Measurements from ENCODE around the gene RPAP2.
"Not testable (repeated sequence)": the region's sequence is repeated elsewhere in the genome, so short reads cannot be mapped to it uniquely, and the experiment has no call there.

The RPAP2 gene

GRCh38 chr1:92377991-92378390 is 79.1 kb downstream of the RPAP2 start:
- DNase-seq = not testable (repeated sequence)

- DNase-seq = no peak
Measured at GRCh38 chr1:92380867-92381266, 82.0 kb downstream of the RPAP2 start.

- DNase-seq = not testable (repeated sequence)
Measured at GRCh38 chr1:92393966-92394365, 95.1 kb downstream of the RPAP2 start.

DNA sequence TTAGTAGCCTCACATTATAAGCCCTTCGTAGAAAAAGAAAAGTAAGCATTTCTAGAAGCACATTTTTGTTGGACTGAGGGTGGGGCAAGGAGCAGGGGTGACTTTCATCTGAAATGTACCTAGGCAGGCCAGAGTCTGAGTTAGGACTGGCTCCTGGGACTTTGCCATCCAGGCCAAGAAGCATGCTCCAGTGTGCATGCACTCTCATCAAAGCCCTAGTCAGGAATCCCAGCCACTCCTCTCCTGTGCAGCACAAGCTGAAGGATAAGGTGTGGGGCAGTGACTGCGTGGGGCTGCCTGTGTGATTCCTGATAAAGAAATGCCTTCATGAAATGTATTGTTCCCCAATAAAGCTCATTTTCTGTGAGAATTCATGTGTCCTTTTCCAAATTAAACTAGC is 99.7 kb downstream of the RPAP2 start:
- no peak for DNase-seq

- DNase-seq = no peak
Measured at GRCh38 chr1:92399076-92399475, 100.2 kb downstream of the RPAP2 start.

- DNase-seq = no peak
Measured at GRCh38 chr1:92404661-92405060, 105.8 kb downstream of the RPAP2 start.

DNA sequence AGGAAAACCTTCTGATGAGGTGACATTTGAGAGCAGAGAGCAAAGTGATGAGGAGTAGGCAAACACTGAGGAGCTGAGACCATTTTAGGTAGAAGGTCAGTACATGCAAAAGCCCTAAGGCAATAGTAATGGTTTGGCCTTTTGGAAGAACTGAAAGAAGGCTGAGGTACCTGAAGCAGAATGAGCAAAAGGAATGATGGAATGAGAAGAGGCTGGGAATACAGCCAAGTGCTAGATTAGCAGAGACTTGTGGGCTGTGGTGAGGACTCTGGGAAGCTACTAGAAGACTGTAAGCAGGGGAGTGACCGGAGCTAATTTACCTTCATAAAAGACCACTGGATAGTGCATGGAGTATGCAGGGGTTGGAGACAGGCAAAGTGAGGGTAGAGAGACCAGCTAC is 110.0 kb downstream of the RPAP2 start:
- DNase-seq = no peak

GRCh38 chr1:92409946-92410549 is 111.2 kb downstream of the RPAP2 start:
- DNase-seq = no peak

GRCh38 chr1:92410706-92411105 is 111.8 kb downstream of the RPAP2 start:
- peak; percentile 15 to 25 for DNase-seq

- no peak for DNase-seq
Measured at GRCh38 chr1:92411511-92411910, 112.7 kb downstream of the RPAP2 start.

- no peak for DNase-seq
Measured at GRCh38 chr1:92419642-92420041, 120.8 kb downstream of the RPAP2 start.

- DNase-seq = no peak
Measured at GRCh38 chr1:92424381-92424780, 125.5 kb downstream of the RPAP2 start.

GRCh38 chr1:92425617-92426016 is 126.8 kb downstream of the RPAP2 start:
- DNase-seq = no peak

GRCh38 chr1:92430030-92430429 is 131.2 kb downstream of the RPAP2 start:
- DNase-seq = no peak

DNA sequence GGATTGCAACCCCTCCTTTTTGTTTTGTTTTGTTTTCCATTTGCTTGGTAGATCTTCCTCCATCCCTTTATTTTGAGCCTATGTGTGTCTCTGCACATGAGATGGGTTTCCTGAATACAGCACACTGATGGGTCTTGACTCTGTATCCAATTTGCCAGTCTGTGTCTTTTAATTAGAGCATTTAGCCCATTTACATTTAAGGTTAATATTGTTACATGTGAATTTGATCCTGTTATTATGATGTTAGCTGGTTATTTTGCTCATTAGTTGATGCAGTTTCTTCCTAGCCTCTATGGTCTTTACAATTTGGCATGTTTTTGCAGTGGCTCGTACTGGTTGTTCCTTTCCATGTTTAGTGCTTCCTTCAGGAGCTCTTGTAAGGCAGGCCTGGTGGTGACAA is 135.7 kb downstream of the RPAP2 start:
- not testable (repeated sequence) for DNase-seq

DNA sequence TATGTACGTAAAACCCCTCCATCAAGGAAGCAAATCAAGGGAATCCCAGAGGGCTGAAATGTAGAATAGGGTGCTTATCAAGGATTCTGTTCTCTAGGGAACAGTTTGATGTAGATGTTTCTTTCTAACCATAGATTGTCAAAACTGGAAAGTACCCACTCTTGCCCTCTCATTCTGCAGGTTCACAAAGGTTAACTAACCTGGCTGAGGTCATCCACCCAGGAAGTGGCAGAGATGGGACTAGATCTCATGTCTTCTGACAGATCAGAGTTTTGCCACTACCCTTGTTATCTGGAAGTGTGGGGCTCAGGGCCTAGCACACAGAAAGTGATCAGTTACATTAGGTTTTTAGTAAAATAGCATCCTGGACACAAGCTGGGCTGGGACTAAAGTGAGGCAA is 140.4 kb downstream of the RPAP2 start:
- DNase-seq = no peak

DNA sequence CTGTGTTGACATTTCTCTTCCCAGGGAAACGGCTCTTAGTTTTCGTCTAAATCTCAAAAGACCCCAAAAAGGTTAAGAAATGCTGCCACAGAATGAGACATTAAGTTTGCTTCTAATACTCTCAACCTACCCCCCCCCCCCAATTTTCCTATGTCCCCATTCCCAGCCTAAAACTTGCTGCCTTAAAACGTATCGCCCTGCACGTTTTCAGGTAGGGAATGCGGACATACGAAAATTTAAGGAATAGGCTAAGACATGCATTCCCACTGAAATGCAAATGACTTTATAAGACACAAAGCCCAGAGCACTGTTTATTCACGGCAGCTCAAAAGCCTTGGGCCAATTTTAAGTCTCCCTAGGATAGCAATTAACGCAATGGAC is 142.4 kb downstream of the RPAP2 start:
- DNase-seq = no peak

DNA sequence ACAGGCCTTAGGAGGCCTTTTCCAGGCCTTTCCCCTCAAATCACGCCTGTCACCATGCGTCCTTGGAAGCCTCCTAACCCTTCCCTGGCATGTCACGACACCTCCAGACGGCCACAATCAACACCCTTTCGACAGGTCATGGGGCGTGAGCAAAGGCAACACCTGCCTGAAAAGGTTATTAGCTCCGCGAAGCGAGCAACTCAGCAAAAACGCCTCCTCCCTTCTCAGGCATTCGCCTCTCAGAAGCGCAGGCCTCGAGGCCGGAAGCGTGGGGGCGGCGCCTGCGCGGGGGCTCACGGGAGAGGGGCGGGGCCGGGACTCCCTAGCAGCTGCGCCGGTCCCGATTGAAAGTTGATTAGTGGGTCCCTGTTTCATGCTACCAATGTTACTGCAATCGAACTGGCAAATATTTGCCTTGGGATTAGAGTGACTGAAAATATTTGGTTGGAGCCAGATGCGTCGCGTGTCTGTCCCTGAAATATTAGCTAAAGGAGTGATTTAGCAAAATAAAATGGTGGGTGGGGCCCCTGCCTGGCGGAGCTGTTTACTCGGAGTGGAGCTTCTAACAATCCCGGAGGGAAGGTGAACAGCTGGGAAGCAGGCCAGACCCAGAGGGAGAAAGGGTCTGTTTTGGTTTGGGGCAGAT is 143.0 kb downstream of the RPAP2 start:
- DNase-seq = no peak

GRCh38 chr1:92442351-92442750 is 143.5 kb downstream of the RPAP2 start:
- no peak for DNase-seq

DNA sequence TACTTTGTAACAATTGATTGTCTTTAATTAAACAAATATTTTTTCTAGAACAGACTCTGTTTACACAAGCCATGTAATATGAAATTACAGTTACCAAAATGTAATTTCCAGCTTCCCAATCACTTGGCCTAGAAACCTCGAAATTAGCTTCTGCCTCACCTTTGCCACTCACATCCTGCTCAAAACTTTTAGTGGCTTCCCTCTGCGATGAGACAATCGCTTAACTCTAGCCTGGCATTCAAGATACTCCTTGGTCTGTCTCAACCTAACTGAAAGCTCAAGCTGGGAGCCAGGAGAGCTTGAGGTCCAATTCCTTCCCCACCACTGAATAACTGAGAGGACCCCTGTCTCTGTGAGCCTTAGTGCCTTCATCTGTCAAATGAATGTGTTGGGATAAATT is 145.0 kb downstream of the RPAP2 start:
- DNase-seq = no peak

GRCh38 chr1:92444351-92444750 is 145.5 kb downstream of the RPAP2 start:
- DNase-seq = no peak

GRCh38 chr1:92445865-92446264 is 147.0 kb downstream of the RPAP2 start:
- no peak for DNase-seq

DNA sequence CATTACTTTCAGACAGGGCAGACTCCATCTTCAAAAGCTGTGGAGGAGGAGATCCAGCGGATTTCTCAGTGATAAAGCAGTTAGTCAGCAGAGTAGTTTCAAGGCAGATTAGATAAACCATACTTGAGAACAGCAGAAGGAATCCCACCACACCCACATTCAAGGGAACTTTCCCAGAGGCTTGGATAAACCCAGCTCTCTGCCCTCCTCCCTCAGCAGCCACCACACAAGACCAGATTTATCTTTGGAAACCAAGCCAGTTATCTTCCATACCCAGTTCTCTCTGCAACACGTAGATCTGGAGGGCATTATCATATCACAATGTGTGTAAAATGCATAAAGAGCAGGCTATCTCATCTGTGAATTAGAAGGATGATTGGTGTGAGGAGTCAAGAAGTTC is 147.7 kb downstream of the RPAP2 start:
- no peak for DNase-seq

DNA sequence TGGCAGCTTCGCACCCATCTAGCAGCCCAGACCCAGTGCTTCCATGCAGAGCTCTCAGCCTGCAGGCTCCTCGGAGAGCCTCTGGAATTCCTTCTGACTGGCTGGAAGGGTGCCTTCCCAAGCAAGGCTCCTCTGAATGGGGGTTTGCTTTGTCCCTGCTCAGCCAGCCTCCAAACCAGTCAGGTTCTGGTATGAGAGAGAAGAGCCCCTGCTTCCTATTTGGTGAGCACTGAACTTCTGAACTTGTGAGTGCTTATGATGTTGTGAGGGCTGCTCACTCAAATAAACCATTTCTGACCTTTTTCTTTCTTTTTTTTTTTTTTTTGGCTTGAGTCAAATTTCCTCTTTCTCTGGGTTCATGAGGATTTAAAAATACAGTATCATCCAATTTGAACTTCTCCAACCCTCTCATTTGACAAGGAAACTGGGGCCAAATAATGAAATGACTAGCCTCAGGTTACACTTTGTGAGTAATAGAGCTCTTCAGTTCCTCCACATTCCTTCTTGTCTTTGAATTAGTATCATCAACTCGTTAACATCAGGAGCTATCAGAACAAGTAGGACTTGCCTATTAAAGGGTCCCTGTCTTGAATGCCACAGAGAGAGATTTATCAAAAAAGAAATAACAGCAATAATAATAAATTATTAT is 148.3 kb downstream of the RPAP2 start:
- no peak for DNase-seq

- no peak for DNase-seq
Measured at GRCh38 chr1:92447976-92448375, 149.1 kb downstream of the RPAP2 start.

All from activated CD4-positive, alpha-beta T cell treated with anti-CD3 and anti-CD28 coated beads, Interleukin-2, amount 50 U/mL, for 4 hours (primary cell).